NCI-H2107 (cell line): Measurements from ENCODE around the gene ZKSCAN8.

Experiments used
- DNase-seq: peaks from one replicate; lab custom pipeline; 2025; lab: John Stamatoyannopoulos, UW

Gene ZKSCAN8

GRCh38 chr6:28139860-28140543 is 1.7 kb upstream of the ZKSCAN8 start:
- no peak for DNase-seq

DNA sequence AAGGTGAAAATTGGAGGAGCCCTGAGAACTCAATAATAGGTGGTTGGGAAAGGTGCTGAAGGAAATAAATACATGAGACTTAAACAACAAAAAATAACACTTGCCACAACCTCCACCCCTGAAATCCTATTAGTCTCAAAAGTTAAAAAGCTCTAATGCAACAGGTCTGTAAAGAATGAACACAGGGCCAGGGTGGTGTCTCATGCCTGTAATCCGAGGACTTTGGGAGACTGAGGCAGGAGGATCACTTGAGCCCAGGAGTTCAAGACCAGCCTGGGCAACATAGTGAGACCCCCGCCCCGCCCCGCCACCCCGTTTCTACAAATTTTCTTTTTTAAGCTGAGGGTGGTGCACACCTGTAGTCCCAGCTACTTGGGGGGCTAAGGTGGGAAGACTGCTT is 1.1 kb upstream of the ZKSCAN8 start:
- no peak for DNase-seq

DNA sequence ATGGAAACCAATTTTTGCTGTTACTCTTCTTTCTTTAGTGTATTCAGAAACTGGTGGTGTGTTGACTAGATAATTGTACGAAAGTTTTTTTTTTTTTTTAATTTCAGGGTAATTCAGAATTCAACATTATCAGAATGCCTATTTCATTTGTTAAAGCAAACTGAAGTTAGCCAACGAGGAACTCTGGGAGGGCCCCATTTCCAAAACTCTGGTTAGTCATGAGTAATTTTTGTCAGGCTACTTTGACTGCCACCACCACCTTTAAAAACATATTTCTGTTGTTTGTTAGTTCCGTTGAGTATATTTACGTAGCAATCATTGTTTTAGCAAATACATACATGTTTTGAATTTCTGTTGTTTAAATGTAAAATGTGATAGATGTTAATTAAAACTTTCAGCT is 763 bp downstream of the ZKSCAN8 start:
- DNase-seq: no peak

- no peak for DNase-seq
Measured at GRCh38 chr6:28145231-28145630, 3.5 kb downstream of the ZKSCAN8 start.

DNA sequence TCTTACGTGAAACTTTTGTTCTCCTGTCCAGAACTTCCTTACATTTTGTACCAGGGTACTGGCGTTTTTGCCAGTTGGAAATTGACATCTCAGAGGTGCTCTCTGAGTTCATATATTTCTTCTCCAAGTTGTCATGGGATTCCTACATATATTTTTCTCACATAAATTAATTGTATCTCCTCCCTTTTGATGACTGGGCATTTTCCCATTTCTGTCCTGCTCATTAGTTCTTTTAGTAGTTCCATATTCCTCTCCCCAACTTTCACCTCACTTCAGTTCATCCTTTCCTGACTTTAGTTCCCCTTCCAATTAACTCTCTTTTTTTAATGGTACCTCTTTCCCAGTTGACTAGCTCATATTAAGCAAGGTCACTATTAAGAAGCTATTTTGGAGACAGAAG is 10.8 kb downstream of the ZKSCAN8 start:
- DNase-seq: no peak

GRCh38 chr6:28153546-28153945 is 11.9 kb downstream of the ZKSCAN8 start:
- no peak for DNase-seq

GRCh38 chr6:28154357-28154756 is 12.7 kb downstream of the ZKSCAN8 start:
- DNase-seq: no peak

GRCh38 chr6:28158318-28158717 is 16.6 kb downstream of the ZKSCAN8 start:
- DNase-seq: no peak

GRCh38 chr6:28159029-28159607 is 17.4 kb downstream of the ZKSCAN8 start:
- DNase-seq: no peak

- no peak for DNase-seq
Measured at GRCh38 chr6:28160233-28160632, 18.6 kb downstream of the ZKSCAN8 start.

DNA sequence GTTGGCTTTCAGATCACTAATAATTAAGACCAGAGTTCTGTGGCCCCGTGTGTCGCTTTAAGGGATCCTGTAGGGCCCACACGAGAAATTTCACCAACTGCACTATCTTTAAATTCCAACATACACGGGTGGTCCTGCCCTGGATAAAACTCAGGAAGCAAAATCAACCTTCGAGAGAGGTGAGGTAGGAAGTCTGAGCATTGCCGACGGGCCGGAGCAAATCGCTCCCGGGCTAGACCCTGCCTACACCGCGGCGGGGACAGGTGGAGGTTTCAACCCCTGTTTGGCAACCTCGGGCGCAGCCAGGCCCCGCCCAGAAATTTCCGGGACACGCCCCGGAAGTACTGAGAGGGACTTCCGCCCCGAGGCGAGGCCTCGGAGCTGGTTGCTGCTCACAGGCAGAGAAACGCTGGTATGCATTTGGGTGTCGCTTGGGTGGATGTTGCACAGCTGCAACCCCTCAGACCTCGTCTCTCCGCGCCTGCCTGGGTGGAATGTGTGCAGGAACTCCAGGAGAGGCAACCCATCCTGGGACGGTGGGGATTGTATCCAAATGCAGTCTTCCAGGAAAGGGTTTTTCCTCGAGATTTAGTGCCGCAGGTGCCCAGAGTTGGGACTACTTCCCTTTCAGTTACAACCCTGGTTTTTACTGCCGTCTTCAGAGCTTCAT is 19.9 kb downstream of the ZKSCAN8 start:
- no peak for DNase-seq

DNA sequence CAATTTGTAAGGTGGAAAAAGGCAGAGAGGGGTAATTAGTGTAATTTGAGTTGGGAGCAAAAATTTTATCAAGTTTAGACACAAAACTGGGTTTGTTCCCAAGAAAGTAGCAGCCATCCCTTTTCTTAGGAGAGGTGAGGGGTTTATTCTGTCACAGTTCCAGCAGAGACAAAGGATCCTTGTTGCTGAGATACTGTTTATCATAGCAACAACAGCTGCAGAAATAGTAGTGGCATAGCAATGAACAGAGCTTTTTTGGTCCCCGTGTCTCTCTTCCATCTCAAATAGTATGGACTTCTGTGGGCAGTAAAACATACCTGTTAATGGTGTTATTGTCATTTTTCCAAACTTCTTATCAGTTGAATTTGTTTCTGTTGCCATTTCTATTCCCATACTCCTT is 23.9 kb downstream of the ZKSCAN8 start:
- no peak for DNase-seq

DNA sequence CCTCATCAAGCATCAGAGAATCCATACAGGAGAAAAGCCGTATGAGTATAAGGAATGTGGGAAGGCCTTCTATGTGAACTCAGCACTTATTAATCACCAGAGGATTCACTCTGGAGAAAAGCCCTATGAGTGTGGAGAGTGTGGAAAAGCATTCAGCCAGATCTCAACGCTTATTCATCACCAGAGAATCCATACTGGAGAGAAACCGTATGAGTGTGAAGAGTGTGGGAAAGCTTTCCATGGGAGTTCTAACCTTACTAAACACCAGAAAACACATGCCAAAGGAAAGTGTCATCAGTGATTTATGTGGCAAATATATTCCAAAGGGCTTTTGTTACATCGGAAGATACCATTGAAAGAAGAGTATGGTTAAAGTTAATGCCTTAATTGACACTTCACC is 25.4 kb downstream of the ZKSCAN8 start:
- no peak for DNase-seq

DNA sequence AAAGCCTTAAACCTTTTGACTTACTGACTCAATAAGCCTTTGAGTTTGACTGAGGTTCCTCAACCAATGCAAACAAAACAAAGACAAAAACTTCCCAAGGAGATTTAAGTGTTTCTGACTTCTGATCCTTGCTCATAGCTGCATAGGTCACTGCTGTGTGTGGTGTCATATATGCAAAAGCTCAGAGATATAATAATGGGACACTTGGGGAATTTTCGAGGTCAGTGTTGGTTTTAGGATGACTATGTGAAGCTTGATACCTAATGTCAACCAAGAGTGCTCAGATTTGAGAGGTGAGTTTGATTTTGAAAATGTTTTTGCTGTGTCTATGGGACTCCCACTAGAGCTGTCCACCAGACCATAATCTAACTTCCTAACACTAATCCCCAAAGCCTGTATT is 26.2 kb downstream of the ZKSCAN8 start:
- no peak for DNase-seq

- no peak for DNase-seq
Measured at GRCh38 chr6:28171271-28171670, 29.6 kb downstream of the ZKSCAN8 start.

- DNase-seq: no peak
Measured at GRCh38 chr6:28172006-28172405, 30.3 kb downstream of the ZKSCAN8 start.

GRCh38 chr6:28176373-28176772 is 34.7 kb downstream of the ZKSCAN8 start:
- DNase-seq: no peak

GRCh38 chr6:28182255-28182654 is 40.6 kb downstream of the ZKSCAN8 start:
- no peak for DNase-seq

DNA sequence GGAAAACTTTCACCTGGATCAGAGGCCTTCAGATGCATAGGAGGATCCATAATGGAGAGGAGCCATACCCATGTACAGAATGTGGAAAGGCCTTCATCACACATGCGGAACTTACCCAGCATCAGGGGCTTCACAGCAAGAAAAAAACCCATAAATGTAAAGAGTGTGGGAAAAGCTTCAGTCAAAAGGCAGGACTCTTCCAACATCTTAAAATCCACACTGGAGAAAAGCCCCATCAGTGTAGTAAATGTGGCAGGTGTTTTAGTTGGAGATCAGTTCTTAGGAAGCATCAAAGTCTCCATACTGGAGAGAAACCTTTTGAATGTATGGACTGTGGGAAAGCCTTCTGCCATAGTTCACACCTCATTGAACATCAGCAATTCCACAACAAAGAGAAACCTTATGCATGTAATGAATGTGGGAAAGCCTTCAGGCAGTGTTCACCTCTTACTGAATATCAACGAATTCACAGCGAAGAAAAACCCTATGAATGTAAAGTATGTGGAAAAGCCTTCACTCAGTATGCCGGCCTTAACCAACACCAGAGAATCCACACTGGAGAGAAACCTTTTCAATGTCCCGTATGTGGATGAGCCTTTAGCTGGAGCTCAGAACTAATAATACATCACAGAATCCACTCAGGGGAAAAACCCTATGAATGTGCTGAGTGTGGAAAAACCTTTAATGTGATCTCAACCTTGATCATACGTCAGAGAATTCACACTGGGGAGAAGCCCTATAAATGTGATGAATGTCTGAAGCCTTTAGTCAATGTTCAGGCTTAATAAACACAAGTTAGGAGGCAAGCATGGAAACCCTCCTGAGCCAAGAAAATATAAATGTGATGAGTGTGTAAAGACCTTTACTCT is 46.7 kb downstream of the ZKSCAN8 start:
- DNase-seq: no peak

- no peak for DNase-seq
Measured at GRCh38 chr6:28200020-28200419, 58.3 kb downstream of the ZKSCAN8 start.

DNA sequence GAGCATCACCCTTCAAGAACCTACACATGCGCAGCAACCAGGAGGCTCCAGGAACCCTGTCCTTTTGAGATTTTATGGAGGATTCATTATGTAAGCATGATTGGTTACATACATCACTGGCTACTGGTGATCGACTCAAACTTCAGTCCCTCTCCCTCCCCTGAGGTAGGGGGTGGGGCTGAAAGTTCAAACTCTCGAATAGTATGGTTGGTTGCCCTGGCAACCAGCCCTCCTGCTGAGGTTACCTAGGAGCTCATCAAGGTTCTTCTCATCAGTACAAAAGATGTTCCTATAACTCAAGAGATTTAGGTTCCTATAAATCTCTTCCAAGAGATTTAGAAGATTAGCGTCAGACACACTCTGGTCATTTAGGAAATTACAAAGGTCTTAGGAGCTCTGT is 61.5 kb downstream of the ZKSCAN8 start:
- no peak for DNase-seq

DNA sequence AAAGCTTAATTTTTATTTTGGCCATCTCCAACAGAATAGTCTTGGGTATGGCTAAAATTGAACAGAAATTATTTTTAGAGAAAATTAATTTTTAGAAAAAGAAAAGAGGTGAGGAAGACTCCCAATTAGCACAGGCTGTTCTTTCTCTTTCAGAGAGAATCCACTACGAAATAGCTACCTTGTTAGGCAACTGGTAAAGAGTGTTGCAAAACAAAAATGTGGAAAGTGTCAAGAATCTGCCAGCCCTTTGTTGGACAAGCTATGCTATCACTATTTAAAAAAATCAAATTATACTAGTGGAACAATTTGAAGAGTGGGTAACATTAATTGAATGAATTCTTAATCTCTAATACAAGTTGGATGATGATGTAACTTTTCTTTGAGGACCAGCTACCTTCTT is 64.2 kb downstream of the ZKSCAN8 start:
- DNase-seq: no peak

GRCh38 chr6:28206527-28206926 is 64.8 kb downstream of the ZKSCAN8 start:
- no peak for DNase-seq
